Left ventricle myocardium inferior (tissue), 1 donor: ENCODE data around the gene CDH1. TPM values are rescaled to one million over a fixed set of nuclear protein-coding genes. Genes with fewer than 3 reads are reported as not detected.

ENCODE experiments used
- DNase-seq: peaks from one replicate; pipeline ENCODE4 v3.0.0-alpha.2; 2020
- H3K27ac ChIP-seq: fragments of 200-600 bp; replicated peaks from 2 replicates; pipeline ENCODE4 v1.8.0; 2021
- H3K27me3 ChIP-seq: fragments of 200-600 bp; 2 replicates; pipeline ENCODE4 v1.8.0; 2021; ENCODE audit warnings: low read depth
- H3K36me3 ChIP-seq: fragments of 200-600 bp; 2 replicates; pipeline ENCODE4 v1.8.0; 2021
- H3K4me1 ChIP-seq: fragments of 200-600 bp; 2 replicates; pipeline ENCODE4 v1.8.0; 2021
- H3K4me3 ChIP-seq: fragments of 200-600 bp; 2 replicates; pipeline ENCODE4 v1.8.0; 2021; ENCODE audit warnings: mild to moderate bottlenecking, moderate library complexity
- H3K9me3 ChIP-seq: fragments of 200-600 bp; replicated peaks from 2 replicates; pipeline ENCODE4 v1.8.0; 2021
- intact Hi-C: fragments of 100-400 bp; cut with micrococcal nuclease; formaldehyde crosslinking; loops from one replicate; pipeline ENCODE4 v1.11.0; 2022
- total RNA-seq: library from RNA; stranded (reverse); fragmentation: NEBNext Ultra II Directional; extraction: Animal tissue kit (Norgen Biotek cat#: 25700); gene quantifications from one replicate; pipeline ENCODE4 v1.2.1, GENCODE V29; 2021
- TF ChIP-seq, protein P1 (sequence below): fragments of 200-600 bp; IDR thresholded peaks from 2 replicates; pipeline ENCODE4 v1.8.0; 2021; ENCODE audit warnings: antibody characterized with exemption, mild to moderate bottlenecking, borderline replicate concordance
- donor health status: DM: no; HTN: yes; CAD: no; lungs with severe emphysema.

Gene CDH1
- total RNA-seq, 1 donor from 2014 or later = 0.11 TPM

GRCh38 chr16:68719993-68720489 is 17.1 kb upstream of the CDH1 start:
- DNase-seq = no peak
- TF ChIP-seq, protein P1, sequence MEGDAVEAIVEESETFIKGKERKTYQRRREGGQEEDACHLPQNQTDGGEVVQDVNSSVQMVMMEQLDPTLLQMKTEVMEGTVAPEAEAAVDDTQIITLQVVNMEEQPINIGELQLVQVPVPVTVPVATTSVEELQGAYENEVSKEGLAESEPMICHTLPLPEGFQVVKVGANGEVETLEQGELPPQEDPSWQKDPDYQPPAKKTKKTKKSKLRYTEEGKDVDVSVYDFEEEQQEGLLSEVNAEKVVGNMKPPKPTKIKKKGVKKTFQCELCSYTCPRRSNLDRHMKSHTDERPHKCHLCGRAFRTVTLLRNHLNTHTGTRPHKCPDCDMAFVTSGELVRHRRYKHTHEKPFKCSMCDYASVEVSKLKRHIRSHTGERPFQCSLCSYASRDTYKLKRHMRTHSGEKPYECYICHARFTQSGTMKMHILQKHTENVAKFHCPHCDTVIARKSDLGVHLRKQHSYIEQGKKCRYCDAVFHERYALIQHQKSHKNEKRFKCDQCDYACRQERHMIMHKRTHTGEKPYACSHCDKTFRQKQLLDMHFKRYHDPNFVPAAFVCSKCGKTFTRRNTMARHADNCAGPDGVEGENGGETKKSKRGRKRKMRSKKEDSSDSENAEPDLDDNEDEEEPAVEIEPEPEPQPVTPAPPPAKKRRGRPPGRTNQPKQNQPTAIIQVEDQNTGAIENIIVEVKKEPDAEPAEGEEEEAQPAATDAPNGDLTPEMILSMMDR = no peak
- Histone ChIP-seq H3K4me3 (no peak overlapping the region), H3K36me3 (no peaks in the 10 kb centered on the region), H3K9me3 (peaks cover 16% of the 10 kb centered on the region), H3K27ac (no peak overlapping the region), H3K4me1 (no peaks in the 10 kb centered on the region), H3K27me3 (peaks cover 4% of the 10 kb centered on the region)
- intact Hi-C loops = no loop called here

- no peak overlapping the region for H3K4me3 ChIP-seq
- intact Hi-C loops = no loop called here
- TF ChIP-seq, protein P1 = no peak
- no peaks in the 10 kb centered on the region for H3K4me1 ChIP-seq
- peaks cover 13% of the 10 kb centered on the region for H3K27me3 ChIP-seq
- H3K9me3 ChIP-seq = peaks cover 8% of the 10 kb centered on the region
- no peak for DNase-seq
- no peak overlapping the region for H3K27ac ChIP-seq
- H3K36me3 ChIP-seq = no peaks in the 10 kb centered on the region
These were observed 14.7 kb upstream of the CDH1 start for GRCh38 chr16:68722119-68723024.

DNA sequence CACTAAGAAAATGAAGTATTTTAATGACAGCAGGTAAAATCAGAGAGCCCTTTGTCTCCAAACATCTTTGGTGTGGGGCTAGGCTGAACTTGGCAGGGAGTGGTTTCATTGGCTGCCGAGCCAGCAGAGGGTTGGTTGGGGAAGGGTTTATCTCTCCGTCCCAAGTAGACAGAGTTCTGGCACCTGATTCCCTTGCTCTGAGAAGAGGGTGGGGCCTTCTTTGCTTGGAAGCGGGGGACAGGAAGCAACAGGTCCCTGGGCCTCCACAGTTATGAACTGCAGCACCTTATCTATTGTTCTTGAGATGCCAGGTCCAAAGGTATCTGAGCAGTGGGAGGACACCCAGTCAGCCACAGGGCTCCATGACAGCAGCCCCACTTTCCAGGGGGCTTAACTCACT is 12.3 kb upstream of the CDH1 start:
- intact Hi-C loops = no loop called here
- Histone ChIP-seq H3K4me1 (no peaks in the 10 kb centered on the region), H3K27me3 (peaks cover 32% of the 10 kb centered on the region), H3K36me3 (no peaks in the 10 kb centered on the region), H3K9me3 (no peaks in the 10 kb centered on the region), H3K27ac (no peak overlapping the region), H3K4me3 (no peak overlapping the region)
- TF ChIP-seq, protein P1 = no peak
- no peak for DNase-seq

DNA sequence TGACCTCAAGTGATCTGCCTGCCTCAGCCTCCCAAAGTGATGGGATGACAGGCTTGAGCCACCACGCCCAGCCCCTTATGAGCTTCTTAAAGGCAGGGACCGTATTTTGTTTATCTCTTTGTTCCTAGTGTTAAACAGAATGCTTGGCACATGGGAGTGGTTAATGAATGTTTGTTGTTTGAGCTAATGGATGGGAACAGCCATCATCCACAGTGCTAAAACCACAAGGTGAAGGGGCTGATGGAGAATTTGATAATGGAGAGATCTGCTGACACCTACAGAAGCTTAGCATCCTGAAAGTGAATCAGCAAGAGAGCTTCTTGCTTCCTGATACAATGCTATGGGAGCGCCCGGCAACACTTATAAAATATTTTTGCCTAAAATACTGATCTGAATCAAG is 8.6 kb upstream of the CDH1 start:
- Histone ChIP-seq H3K4me1 (no peaks in the 10 kb centered on the region), H3K36me3 (no peaks in the 10 kb centered on the region), H3K27me3 (peaks cover 50% of the 10 kb centered on the region), H3K9me3 (no peaks in the 10 kb centered on the region), H3K4me3 (no peak overlapping the region), H3K27ac (no peak overlapping the region)
- DNase-seq = no peak
- TF ChIP-seq, protein P1 = no peak
- intact Hi-C loops = no loop called here

GRCh38 chr16:68731637-68732036 is 5.5 kb upstream of the CDH1 start:
- Histone ChIP-seq H3K27ac (no peak overlapping the region), H3K9me3 (no peaks in the 10 kb centered on the region), H3K4me3 (no peak overlapping the region), H3K4me1 (no peaks in the 10 kb centered on the region), H3K36me3 (no peaks in the 10 kb centered on the region), H3K27me3 (peaks cover 76% of the 10 kb centered on the region)
- intact Hi-C loops = no loop called here
- TF ChIP-seq, protein P1 = no peak
- DNase-seq = no peak
